HG03521 (cell line): Measurements from ENCODE around the gene HK1.
"Not testable (repeated sequence)": the region's sequence is repeated elsewhere in the genome, so short reads cannot be mapped to it uniquely, and the experiment has no call there.

ENCODE experiments used
- ATAC-seq: cut with Tn5 transposase; IDR thresholded peaks from one replicate; pipeline ENCODE4 v1.9.1; 2021; ENCODE audit warnings: mild to moderate bottlenecking, moderate library complexity; ENCODE audit not compliant: unreplicated experiment

The HK1 gene

DNA sequence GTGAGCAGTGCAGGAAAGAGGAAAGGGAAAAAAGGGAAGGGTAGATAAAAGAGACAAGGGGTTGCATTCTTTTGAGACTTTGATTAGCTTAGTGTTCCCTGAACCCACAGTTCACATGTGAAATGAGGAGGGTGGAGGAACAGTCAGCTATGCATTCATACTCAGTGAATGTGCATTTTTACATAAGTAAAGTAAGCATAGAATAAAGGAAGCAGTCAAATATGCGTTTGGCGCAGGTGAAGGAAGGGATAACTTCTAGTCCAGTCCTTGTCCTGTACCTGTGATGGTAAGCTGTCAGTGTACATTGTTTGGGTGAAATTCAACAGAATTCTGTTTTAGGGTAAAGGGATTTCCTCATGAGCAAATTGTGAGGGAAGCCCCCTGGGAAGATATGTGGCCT lies 28.1 kb downstream of the HK1 start:
- ATAC-seq: no peak

DNA sequence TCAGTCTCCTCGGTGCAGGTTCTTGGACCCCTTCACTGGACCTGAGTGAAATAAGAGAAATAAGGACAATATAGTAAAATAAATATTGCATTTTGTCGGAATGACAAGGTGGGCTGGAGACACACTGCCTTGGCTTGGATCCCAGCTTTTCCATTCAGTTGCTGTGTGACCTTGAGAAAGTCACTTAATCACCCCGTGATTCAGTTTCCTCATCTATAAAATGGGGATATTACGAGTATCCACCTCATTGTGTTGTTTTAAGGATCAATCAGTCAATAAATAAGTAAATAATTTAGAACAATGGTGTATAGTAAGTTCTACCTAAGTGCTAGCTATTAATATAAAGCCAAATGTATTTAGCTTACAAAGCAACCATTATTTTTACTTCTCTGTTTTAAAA lies 29.1 kb downstream of the HK1 start:
- ATAC-seq: no peak

DNA sequence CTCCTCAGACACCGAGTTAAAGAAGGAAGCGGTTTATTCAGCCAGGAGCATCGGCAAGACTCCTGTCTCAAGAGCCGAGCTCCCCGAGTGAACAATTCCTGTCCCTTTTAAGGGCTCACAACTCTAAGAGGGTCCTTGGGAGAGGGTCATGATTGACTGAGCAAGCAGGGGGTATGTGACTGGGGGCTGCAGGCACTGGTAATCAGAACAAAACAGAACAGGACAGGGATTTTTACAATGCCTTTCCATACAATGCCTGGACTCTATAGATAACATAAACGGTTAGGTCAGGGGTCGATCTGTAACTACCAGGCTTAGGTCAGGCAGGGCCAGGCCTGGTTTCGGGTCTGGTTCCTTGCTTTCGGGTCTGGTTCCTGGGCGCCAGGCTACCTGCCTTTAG lies 30.0 kb downstream of the HK1 start:
- ATAC-seq: not testable (repeated sequence)

DNA sequence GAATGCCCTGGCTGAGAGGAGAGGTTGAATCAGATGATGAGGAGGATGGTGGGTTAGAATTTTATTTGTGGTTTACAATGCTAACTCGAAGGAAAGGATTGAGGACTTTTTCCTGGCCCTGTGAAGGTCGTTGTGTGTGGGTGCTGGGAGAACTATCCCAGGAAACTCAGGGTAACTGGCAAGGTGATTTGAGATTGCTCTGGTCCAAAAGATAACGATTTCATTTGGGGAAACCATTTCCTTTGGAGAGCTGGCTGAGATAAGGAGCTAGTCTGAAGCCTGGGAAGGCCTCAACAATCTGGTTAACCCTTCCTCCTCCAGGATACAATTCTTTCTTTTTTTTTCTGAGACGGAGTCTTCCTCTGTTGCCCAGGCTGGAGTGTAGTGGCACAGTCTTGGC lies 33.0 kb downstream of the HK1 start:
- ATAC-seq: no peak

DNA sequence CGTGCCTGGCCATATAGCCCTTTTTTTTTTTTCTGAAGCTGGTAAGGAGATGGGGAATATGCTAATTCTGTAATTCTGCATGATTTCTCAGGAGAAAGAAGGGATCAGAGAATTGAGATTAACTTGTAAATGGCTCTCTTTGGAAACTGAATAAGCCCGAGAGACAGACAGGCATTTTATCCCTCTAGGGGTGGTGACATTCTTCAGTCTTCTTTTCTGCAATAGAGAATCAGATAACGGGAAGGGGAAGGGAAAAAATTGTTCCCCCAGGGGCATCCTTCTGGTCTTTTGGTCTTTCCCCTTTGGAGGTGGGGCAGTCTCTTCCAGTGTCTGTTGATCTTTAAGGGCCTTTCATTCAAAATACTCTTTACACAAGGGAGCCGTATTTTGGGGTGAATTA lies 34.2 kb downstream of the HK1 start:
- no peak for ATAC-seq

DNA sequence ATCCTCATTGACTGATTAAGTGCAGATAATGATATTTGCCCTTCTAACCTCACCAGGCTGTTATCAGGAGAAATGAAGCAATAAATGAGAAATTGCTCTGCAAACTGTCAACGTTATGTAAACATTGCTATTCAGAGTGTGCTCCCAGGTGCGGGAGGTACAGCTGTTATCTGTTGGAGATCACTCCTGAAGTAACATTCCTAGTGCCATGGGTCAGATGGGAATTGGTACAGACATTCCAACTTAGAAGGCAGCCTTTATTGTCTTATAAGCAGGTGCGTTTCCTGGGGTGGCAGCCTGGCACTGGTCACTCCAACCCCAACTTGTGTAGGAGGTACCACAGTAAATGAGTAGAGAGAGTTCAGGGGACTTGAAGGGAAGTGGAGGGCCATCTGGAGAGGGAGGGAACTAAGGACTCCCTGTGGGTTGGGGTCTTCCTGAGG lies 36.8 kb downstream of the HK1 start:
- no peak for ATAC-seq

DNA sequence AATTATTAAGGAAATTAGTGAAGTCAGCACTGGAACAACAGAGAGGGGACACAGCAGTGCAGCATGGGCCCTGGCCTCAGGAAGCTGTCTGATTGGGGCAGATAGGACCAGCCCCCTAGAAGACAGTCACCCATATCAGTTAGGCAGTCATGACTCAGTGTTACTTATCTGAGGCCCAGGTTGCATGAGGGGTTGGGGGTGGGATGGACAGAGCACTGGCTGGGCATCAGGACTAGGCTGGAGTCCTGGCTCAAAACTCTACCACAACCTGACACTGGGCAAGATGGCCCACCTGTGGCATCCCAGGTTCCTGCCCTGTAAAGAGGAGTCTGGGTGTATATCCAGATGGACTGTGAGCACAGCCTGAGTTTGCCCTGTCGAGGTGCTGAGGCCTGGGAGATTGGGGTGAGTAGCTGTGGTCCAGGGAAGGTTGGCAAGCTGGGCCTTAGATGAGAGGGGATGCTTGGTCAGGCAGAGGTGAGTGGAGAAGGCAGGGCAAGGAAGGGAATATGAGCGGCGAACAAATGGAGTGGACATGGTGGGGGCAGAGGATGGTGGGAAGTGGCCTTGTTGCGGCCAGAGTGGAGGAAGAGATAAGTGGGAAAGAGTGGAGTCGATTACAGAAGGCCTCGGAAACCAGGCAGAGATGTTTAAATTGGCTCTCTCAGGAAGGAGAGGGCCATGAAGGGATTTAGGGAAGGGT lies 37.5 kb downstream of the HK1 start:
- ATAC-seq: no peak

DNA sequence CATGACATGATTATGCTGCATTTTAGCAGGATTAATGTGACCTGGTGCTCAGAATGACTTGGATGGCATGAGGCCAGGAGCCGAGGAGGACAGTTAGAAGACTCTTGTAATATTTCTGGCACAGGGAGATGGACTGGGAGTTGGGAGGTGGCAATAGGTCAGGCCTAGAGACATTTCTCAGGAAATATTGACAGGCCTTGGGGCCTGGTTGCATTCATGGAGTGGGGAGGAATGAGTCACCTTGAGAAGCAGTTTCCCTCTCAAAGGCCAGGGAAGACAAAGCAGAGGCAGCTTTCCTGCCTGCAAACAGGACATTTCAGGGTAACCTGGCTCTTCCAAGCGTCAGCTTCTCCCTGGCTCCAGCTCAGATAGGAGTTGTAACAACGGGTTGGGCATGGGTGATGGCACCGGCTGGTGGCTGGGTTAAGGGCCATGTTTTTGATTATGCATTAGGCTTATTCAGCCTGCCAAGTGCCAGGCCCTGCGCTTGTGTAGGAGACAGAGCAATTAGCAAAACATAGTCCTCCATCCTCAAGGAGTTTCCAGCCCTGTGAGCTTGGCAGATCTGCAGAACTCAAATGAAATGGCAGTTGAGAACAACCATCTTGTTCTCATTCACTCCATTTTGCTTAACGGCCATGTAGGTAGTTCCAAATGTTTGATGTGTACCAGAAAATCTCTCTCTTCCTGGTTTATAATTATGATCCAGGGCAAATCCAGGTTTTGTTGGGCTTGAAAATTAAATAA lies 38.2 kb downstream of the HK1 start:
- no peak for ATAC-seq

DNA sequence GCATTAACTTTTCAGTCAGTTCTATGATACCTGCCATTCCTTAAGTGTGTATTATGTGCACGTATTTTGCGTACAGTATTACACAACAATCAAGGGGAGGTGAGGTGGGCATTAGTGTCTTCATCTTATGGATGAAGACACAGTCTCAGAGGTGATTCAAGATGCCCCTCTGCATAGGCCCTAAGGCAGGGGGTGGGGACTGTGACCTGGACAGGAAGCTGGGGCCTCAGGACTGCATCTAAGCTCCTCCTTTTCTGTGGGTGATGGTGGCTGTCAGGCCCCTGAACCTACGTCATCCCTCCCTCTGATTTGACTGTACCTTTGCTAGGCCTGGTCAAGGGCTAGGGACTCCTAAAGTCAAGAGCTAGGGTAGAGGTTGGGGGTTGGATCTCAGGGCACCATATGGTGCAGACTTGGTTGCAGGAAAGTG lies 38.9 kb downstream of the HK1 start:
- peak; percentile 37 for ATAC-seq

DNA sequence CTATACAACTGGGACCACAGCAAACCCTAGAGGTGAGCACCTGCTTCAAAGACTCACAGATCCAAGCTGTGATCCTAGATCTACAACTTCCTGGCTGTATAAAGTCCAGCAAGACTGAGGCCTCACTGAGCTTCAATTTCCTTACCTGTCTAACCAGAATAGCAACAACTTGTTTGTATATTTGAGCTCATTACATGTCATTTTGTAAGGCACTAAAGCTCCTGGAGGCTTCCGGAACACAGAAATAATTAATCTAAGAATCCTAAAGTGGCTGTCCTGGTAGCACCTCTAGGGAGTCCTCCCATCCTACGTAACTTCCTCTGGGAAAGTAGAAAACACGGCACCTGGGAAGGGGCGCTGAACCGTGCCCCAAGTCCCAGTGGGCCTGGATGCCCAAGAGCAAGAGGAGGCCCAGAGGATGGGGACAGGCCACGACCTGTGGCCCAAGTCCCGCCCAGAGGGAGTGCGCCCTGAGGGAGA lies 39.4 kb downstream of the HK1 start:
- ATAC-seq: no peak

DNA sequence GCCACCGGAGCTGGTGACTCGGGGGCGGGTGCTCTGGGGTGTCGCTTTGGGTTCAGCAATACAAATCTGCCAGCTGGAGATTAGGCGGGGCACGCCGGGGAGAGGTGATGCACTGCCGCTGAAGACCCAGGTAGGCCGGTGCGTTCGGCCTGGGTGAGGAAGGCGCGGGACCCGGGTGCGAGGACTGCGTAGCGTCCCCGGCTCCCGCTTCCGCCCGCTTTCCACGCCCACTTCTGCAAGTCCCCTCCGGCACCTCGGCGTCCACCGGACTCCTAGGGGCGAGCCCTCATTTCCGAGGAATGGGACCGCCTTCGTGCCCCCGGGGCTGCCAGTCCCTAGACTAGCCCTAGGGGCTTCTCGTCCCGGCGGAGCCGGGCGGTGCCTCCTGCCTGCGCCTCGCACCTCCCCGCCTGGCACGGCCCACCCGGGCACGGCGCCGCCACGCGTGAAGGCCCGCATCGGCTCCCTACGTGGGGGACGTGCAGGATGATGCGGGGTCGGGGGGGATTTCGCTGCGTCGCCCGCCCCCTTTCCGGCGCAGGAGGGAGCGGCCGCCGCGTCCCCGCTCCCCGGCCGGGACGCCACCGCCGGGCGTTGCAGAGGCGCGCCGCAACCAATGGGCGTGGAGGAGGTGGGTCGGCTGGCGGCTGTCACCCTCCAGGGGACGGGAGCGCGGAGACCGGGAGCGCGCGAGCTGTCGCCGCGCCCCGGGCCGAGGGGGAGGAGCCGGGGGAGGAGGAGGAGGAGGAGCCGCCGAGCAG lies 40.0 kb downstream of the HK1 start:
- ATAC-seq: peak; percentile 81

DNA sequence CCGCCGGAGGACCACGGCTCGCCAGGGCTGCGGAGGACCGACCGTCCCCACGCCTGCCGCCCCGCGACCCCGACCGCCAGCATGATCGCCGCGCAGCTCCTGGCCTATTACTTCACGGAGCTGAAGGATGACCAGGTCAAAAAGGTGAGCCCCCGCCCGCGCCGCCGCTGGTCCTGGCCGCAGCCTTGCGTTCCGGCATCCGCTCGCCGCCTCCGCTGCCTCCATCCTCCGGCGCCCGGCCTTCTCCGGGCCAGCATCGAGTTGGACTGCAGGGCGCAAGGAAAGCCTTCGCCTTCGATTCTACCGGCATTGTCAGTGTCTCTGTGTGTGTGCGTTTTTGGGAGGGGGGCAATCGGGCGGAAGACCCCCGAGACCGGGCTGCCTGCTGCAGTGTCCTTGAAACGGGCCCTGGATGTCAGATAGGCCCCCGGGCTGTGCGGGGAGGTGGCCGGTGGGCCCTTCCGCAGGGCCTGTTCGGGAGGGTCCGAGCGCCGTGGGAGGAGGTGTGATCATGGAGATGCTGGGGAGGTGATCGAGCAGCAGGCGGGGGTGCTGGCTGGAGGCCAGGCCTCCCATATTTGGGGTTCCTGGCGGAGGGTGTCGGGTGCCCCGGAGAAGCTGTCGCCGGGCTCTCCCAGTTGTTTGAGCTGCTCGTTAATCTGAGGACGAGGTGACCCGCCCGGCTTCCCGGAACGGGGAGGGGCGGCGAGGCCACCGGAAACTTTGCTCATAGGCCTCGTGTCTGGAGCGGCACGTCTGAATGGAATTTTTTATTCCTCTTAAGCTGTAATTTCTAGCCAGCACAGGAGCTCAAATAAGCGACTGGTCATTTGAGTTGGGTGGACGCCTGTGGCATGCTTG lies 40.8 kb downstream of the HK1 start:
- peak; percentile 10 for ATAC-seq

DNA sequence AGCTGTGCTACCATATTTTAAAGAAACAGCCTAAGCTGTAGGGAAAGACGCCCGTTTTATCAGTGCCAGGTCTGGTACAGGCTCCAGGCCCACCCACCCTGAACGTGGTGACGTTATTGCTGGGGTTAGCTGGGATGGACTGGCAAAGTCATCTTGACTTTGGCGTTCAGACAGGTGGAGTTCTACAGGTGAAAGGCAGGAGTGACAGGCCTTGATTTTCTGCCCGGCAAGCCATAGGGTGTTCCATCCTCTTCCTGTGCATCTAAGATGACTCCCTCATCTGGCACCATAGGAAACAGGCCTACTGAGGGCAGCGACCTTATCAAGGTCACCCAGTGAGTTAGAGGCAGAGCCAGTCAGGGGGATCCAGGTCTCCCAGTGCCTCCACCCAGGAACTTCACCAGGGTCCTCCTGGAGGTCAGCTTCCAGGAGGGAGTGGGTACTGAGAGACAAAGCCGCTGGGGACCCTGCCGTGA lies 41.6 kb downstream of the HK1 start:
- ATAC-seq: no peak

DNA sequence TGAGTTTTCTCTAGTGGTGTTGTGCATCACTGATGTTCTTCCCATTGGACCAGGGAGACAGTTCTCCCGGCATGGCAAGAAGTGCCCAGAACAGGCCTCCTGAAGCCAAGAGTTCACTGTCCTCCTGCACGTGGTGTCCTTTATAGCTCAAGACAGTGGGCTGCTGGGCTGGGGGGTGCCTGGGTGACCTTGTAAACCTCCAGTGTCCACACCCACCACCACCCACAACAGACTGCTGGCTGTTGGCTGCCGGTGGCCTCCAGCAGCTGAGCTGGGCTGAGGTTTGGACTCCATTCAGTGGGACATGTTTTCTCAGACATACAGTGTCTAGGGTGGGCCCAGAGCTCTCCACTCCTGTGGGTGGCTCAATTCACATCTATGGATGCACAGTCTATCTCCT lies 42.2 kb downstream of the HK1 start:
- ATAC-seq: no peak

DNA sequence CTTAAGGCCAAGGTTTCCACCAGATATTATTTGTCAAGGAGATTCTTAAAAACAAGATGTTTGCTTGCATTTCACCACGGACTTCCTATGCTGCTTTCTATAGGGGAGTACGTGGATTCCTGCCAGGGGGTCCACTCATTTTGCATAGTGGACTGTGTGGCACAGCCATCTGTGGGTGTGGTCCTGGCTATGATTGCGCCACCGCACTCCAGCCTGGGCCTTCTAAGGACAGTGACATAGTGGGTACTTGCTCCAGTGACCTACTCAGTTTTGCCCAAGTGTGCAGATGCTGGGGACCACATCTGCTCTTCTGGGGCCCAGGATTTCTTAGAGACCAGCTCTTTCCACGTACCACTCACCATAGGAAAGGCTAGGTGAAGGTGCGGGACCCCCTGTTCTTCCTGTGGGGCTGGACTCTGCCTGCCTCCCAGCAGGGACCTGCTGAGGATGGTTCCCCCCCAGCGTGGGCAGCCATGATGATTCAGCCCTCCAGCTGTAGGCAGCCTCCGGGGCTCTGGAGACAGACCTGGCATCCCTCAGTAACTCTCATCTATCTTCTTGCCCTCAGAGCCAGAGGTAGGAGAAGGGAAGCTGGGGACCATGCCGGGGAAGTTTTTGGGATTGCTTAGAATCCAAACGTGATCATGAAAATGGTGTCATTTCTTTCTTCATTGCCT lies 42.9 kb downstream of the HK1 start:
- no peak for ATAC-seq

DNA sequence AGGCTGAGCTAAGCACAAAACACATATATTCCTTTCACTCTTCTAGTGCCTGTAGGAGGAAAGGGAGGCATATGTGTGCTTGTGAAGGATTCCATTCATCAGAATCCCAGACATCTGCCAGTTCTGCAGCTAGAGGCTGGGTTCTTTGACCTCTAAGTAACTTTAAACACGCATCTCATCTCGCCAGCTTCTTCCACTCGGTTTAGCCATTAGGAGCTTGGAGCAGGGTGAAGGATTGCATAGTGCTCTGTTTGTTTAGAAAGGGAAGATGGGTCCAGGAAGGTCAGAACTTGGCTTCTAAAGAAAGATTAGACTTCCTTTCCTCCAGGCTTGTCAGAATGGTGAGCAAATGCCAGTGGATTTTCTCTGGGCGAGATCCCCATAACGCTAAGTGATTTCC lies 43.6 kb downstream of the HK1 start:
- ATAC-seq: no peak

DNA sequence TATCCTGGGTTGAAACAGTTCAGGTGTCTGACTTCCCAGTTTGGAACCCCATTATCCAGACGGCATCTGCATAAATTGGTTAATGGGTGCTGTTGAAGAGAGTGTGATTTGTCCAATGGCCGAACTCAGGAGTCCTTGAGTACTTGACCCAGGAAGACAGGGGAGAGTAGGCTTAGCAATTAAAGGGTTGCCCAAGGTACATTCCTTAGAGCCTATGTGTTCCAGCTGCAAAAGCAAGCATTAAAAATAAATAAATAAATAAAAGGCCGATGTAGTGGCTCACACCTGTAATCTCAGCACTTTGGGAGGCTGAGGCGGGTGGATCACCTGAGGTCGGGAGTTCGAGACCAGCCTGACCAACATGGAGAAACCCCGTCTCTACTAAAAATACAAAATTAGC lies 44.0 kb downstream of the HK1 start:
- ATAC-seq: not testable (repeated sequence)

DNA sequence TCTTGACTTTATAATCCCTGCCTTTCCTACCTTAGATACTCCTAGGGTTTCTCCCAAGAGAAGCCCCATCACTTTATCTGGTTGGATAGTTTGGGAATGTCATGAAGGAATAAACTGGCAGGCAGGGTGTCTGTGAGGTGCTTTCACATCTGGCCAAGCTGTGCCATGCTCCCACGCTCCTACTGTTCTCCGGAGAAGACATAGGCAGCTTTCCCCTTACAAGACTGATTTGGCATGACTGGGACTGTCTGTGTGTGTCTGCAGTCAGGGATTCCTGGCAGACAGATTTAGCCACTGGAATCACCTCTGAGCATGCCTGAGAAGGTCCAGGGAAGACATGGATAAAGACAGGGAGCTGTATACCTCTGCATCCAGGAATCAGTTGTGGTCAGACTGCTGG lies 45.3 kb downstream of the HK1 start:
- ATAC-seq: no peak

DNA sequence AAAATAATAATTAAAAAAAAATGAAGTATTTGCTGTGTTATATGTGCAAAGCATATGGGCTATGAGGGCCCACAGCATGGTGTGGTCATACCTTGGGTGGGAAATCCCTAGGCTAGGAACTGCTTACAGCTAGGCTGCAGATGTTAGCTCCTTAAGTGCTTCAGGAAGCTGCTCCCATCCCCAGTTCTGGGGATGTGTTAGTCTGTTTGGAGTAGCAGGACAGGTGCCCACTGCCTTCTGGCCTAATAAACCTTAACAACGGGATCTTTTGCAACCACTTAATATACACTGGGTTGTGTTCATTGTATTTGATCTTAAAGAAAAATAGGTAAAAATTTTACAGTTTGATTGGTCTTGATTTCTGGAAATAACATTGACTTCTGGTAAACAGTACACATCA lies 46.3 kb downstream of the HK1 start:
- ATAC-seq: no peak
